GM21515 (cell line): ENCODE measurements around the gene MEGF11.

Source experiments
- ATAC-seq: cut with Tn5 transposase; IDR thresholded peaks from one replicate; pipeline ENCODE4 v1.9.1; 2021; ENCODE audit not compliant: unreplicated experiment

Gene MEGF11

DNA sequence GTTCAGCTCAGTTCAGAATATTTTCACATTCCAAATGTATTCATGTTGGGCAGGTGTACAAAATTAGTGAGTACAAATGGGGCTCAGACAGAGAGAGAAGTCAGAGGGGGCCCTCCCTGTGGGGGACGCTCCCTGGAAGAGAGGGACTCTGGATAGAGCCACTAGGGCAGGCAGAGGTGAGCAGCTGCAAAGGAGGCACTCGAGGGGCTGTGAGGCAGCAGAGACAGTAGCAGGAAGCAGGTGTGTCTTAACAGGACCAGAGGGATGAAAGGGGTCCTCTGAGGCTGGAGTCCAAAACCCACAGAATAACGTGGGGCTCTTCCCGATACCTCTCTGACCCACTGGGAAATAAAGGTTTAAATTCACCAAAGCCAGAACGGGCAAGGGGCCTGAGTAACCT lies 127.1 kb downstream of the MEGF11 start:
- no peak for ATAC-seq

DNA sequence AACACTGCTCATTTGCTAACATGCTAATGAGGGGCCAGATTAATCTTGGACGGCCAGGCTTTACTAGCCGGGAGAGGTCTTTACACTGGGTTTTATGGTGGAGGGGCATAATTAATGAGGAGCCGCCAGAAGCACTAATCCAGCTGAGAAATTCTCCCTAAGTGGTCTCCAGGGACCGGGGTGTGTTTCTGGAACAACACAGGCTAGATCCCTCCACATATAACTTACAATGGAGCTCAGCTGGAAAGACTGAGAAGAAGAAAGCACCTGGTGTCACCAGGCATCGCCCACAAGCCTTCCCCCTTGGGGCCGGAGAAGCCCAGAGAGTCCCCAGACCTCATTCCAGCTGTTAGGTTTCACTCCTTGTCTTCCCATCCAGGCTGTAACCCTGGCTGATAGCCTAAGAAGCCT lies 127.5 kb downstream of the MEGF11 start:
- no peak for ATAC-seq

DNA sequence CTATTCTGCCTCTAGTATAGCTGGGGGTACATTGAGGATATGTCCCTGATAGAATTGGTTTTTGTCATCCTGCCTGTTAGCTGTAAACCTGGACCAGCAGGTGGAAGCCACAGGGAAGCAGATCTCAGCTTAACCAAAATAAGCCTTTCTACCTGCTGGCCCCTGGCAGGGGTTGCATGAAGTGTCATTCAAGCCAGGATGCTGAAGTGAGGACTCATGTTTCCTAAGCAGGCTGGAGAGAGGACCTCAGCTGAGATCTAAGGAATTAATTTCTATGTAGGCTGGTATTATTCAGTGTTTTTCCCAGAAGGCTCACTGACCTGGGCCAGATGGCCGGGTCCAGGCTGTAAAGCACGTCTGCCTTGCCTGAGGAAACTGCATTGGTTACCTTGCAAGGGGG lies 128.9 kb downstream of the MEGF11 start:
- no peak for ATAC-seq

DNA sequence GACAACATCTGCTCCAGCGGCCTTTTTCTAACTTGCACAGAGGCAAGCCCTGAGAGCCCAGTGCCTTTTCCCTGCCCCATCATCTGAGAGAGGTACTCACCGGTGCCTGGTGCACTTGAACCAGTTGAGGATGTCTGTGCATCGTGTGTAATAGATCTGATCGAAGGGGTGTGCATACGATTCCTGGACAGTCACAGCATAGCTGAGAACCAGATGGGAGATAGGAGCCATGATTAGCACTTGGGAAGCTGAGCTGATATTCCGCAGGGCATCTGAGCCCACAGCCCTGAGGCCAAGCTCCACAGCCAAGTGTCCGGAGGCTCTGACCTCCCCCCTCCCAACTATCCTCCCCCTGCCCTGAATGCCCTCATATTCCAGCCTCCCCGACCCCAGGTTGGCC lies 129.8 kb downstream of the MEGF11 start:
- ATAC-seq = no peak

DNA sequence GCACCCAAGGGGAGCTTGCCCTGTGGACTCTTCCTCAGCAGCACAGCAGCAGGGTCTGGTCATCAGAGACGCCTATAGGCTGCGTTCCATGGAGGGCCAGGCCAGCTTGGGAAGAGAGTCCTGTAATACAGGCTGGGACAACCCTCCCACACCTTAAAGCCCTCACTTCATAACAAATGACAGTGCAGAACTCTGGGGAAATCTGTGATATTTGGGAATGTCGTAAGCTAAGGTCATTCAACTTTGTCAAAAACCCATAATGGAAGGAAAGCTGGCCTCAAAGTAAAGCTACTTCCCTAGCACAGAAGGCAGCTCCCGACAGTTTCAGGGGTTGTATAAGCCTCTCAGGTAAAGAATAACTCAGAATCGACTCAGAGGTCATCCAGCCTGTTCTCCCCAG lies 133.1 kb downstream of the MEGF11 start:
- no peak for ATAC-seq

DNA sequence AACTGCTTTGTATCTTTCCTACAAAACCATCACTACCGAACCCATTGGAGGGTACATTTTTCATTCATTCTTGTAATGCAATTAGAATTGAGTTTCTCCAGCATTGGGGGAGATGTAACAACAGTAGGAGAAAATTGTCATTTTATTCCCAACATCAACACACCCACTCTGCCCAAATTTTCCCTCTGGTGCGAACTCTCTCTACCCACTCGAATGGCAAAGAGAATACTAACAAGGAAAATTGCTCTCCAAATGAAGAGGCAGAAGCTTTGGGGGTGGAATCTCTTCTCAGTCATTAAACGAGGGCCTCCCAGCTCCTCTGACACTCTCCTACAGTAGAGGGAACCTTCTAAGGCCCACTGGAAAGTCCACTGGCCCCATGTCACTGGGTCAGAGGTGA lies 135.7 kb downstream of the MEGF11 start:
- no peak for ATAC-seq

DNA sequence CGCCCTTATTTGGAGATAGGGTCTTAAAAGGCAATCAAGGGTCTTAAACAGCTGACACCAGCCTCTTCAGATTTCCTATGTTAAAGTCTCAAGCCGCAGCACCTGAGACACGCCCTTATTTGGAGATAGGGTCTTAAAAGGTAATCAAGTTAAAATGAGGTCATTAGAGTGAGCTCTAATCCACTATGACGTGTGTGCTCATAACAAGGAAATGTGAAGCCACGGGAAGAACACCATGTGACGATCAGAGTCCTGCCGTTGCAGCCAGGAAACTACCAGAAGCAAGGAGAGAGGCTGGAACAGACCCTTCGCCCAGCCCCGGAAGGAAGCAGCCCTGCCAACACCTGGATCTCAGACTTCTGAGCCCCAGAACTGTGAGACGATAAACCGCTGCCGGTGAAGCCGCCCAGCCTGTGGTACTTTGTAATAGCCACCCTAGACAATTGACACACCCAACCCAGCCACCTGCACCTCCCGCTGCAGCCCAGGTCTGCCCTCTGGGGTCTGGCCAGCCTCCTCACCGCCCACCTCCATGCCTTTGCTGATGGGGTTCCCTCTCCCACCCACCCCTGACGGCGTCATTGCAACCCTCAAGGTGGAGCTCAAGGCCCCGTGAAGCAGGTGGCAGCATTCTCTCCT lies 137.9 kb downstream of the MEGF11 start:
- no peak for ATAC-seq

DNA sequence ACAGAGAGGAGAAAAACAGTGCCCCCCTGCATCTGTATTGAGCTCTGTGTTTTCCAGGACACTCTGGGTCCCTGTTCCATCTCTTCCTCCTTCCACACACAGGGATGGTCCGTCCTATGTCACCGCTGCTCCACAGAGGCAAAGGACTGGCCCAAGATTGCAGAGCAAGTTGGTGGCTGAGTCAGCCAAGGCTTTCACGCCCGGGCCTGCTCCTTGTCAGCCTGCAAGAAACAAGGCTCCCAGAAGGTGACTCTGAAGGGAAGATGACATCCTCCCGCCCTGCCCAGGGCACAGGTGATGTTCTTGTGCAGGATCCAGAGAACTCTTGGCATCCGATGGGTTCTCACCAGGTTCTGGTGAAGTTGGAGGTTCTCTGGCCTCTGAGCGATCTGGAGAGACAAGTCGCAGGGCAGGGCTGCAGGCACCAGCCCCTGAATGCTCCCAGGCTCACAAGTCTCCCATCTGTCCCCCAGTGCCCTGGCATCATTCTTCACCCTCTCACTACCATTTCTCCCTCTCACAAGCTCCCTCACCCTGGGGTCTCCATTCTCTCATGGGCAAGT lies 138.6 kb downstream of the MEGF11 start:
- no peak for ATAC-seq

DNA sequence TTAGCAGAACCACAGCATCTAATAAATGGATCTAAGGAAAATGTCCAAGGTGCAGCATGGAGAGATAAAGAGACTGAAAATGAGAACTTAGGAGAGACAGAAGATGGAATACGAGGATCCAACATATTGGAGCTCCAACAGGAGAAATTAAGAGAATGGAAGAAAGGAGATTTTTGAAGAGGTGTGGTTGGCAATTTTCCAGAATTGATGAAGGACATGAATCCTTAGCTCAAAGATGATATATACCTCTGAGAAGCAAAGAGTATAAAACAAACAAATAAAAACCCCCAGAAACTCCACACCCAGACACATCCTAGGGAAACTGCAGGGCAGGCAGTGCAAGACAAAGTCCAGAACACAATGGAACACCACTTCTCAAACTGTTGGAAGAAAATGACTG lies 141.2 kb downstream of the MEGF11 start:
- no peak for ATAC-seq

DNA sequence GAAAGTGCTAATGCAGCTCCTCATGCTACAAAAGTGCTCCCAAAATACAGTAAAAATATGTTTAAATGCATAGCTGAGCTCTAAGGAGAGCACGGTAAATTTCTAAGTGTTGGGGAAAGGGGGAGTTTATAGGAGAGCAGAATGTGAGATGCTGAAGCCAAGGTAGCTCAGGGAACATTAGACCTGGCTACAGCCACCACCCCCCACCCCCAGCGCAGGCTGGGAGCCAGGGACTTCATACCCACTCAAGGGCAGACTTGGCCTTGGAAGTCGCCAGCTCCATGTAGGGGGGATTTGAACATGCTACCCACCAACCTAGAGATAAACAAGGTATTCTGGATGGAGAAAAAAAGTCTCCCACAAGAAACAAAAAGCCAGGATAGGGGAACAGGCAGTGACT lies 142.2 kb downstream of the MEGF11 start:
- no peak for ATAC-seq

DNA sequence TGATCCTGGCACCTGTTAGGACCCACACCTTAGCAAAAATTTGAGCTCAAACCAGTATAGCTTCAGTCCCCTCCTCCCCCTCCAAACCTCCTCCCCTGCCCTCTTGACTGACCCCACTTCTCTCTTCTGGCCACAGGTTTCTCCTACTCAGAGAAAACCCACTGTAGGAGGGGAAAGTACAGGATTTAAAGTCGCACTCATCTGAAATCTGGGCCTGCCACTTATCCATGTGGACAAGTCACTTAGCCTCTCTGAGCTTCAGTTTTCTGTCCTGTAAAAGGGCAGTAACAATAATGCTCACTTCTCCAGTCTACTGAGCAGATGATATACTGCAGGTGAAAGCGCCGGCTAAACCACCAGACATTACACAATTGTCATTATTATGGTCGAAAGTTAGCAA lies 142.7 kb downstream of the MEGF11 start:
- no peak for ATAC-seq

DNA sequence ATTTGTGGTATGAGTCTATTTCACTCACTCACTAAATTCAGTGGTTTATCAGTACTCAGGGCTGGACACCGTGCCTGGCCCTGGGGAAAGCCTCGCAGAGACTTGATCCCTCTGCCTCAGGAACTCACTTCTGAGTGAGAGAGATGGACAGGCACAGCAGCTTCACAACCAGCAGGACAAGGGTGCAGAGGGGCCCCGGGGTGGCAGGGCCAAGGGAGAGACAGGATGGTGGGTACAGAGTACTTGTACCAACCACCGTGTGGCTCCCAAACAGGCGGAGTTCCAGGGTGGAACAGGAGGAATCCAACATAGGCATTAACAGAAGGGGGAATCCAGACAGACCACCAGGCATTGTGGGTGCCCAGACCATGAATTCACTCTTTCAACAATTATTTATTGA lies 143.7 kb downstream of the MEGF11 start:
- ATAC-seq = no peak

DNA sequence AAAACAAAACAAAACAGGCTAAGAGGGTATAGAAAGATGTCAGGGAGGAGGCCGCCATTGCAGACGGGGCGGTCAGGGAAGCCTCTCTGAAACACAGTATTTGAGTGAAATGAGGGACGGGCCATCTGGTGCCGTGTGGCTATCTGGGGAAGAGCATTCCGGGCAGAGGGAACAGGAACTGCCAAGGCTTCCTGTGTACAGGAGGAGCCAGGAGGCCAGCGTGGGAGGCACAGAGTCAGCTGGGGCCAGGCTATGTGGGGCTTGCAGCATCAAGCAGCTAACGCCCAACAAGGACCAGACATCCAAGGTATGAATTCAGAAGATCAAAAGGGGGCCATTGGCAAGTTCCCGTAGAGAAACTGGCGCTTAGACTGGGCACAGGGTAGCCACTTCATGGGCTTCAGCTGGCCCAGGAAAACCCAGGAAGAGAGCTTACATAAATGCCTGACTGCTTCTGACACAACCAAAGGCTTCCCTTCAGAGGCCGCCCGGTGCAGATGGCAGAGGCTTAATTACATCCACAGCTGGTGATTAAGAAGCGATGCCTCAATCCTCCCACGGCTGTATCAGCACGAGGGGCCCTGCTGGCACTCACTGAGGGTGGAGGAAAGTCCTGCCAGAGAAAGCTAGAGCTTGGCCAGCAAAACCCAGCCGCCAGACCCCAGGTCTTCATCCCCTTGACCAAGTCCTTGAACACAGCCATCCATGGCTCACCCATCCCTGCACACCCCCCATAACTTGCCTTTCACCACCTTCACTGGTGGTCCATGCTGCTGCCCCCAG lies 144.9 kb downstream of the MEGF11 start:
- no peak for ATAC-seq

DNA sequence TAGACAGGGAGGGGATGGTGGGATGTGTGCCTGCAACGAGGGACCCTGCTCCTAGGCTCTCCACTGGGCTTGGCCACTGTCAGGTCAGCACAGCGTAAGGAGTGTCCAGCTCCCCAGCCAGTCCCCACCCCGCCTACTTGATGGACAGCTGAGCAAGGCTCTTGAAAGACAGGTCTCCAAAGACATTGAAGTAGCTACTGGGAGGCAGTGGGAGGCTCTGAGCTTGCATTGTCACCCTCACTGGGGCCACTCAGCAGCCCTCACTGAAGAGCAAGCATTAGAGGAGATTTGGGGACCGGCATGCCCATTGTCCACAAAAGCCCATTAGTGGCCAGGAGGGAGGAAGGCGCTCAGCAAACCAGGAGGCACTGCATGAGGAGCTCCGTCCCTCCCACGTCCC lies 146.5 kb downstream of the MEGF11 start:
- no peak for ATAC-seq

DNA sequence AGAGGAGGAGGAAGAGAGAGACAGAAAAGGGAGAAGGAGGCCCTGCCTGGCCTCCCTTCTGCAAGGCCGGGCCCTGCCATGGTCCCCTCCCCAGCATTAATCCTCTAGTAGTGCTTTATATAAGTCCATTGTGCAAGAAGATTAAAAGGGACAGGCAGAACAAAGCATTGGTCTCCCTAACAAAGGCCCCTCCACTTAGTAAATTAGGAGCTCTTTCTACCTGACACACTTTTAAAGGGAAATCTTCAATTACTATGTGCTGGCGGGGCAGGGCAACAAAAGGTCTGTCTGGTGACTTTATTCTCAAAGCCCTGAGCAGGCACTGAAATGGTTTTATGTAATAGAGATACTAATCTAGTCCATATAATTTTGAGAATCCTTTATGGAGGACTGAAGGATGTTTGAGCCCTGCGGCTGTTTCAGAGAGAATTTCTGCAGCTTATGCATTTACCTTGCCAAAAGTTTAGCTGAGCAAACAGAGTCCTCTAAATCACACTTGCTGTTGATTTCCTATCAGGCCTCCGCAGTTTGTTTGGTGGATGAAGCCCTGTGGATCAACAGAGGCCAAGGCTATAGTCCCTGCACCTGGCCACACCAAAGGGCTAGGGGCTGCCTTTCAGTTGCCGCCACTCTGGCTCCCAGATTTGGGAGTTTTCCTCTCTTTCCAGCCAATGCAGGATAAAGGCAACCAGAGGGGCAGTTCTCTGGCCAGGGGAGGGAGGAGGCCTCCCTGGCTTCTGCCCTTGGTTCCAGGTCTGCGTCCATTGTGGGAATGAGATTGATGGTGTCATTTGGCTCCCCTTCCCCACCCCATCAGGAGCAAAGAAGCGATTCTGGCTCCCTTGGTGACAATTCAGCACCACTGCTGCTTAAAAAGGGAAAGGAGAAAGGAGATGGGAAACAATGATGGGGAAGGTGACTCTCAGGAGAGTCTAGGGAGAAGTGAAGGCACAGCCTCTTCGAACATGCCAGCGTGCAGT lies 148.0 kb downstream of the MEGF11 start:
- no peak for ATAC-seq

DNA sequence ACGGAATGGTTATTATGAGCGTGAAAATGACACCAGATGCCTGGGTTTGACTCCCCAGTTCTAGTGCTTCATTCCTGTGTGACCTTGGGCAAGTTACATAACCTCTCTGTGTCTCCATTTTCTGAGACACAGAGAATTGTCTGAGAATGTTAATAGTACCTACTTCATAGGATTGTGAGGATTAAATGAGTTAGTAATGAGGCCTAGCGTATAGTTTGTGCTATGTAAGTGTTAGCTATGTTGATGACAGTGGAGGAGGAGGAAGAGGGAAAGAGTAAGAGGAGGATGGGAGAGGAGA lies 150.3 kb downstream of the MEGF11 start:
- ATAC-seq = no peak

DNA sequence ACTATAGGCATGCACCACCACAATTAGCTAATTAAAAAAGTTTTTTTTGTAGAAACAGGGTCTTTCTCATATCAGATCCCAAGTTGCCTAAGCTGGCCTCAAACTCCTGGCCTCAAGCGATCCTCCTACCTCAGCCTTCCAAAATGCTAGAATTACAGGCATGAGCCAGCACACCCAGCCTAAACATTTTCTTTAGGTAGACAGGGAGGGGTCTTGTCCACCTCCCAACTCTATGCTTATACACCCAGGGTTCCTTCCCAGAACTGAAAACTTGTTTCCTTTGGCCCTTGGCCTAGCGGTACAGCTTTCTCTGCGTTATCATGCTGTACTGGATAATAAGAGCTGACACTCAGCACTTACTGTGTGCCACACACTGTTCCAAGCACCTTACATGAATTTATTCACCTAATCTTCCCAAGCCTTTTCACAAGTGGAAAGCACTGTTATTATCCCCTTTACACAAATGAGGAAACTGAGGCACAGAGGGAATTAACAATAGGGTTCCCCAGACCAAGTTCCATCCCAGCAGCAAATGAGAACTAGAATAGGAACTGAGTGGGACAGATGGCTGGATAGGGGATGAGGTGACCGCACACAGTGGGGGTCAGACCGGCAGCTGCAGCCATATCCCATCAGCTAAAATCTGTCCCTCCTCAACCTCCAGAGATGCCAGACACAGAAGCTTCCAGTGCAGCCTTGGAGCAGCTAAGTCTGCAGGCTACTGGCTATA lies 150.8 kb downstream of the MEGF11 start:
- no peak for ATAC-seq

DNA sequence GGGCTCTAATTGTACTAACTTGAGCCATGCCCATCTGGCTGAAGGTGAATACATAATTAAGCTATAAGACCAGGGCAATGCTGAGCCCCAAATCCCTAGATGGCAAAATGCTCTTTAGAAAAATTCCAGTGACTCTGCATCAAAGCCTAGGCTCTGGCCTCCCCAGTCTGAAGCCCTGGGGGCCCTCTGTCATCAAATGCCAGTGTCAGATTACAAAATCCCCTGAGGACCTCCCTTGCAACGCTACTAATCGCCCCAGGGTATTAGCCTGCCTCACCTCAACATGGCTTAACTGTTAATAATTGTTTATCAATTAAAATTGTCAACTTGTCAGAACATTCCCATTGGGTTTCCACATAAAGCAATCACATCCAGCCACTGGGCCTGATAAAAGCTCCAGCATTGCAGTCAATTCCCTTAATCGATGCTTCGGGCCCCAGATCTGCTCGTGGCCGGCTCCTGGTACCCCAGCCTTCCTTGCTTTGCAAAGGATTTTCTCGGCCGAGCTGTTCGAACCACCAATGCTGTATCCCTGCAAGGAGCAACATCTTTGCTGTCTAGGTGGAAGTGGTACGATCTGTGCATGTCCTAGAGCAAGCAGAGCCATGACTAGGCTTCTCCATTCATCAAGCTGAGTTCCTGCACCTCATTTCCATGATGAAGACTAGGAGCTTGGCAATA lies 151.7 kb downstream of the MEGF11 start:
- ATAC-seq = no peak

DNA sequence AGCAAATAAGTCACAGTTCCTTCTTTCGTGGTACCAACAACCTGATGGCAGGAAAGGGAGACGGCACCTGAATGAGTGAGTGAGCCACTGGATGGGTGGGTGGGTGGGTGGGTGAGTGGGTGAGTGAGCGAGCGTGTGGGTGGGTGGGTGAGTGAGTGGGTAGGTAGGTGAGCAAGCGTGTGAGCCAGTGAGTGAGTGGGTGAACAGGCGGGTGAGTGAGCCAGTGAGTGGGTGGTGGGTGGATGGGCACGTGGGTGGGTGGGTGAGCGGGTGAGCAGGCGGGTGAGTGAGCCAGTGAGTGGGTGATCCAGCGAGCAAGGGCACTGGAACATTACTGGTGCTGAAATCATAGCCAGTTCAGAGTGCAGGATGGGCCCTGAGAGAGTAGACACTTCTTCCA lies 152.8 kb downstream of the MEGF11 start:
- no peak for ATAC-seq

DNA sequence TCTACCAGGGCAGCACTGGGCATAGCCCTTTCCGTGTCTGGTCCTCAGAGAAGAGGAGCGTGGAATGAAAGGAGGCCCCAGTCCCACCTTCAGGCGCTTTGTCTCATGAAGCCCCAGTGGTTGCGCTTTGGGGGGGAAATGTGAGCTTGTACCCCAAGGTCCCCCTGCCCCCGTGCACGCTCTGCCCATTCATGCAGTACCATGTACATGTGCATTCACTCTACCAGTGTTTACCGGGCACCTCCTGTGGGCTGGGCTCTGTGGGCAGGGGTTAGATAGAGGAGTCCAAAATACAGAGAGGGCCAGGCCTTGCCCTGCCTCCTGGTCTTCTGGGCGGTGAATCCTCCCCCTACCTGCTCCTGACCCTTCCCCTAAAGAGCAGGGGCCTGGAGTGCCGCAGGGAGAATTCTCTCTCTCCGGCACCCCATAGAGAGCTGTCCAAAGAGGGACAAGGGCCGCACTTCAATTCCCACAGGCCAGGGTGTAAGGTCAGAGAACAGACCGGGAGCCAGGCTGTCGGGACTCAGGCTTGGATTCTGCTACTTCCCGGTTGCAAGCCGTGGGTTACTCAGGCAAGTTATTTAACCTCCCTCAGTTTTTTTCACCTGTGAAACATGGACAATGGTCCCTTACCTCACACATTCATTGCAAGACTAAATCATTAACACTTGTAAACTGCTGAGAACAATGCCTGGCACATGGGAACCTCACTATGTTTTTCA lies 153.4 kb downstream of the MEGF11 start:
- no peak for ATAC-seq
